ENCODE measurements around the gene ACOD1. TPM values are rescaled to one million over a fixed set of nuclear protein-coding genes. Genes with fewer than 3 reads are reported as not detected.

Gene ACOD1
- total RNA-seq, 1 experiment from 2014 or later: not detected

DNA sequence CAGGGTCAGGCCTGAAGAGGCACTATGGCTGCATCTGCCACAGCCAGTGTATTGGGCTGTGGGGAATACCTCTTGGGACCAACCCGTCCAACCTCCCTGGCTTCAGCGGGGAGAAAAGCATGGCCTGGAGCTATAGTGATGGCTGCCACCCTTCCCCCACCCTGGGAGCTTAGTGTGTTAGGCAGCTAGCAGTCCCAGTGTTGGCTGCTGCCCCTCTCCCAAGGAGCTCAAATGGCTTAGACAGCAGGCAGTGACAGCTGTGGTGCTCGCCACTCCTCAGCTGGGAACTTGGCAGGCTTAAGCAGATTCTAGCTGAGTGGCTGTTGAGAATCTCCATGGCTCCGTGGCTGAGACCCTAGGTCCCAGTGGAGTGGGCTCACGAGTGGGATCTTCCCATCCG is 19.7 kb downstream of the ACOD1 start:
- no peak overlapping the region for H3K4me3 ChIP-seq (ENCODE audit: low read length)
- no peak for DNase-seq
- no TSS peak for BruUV-seq (replicated peaks)
- no peaks in the 10 kb centered on the region for H3K4me1 ChIP-seq (ENCODE audit: insufficient read depth, low read length)
- H4K20me1 ChIP-seq (ENCODE audit: low read length): no peaks in the 10 kb centered on the region
- no peaks in the 10 kb centered on the region for H3K36me3 ChIP-seq (ENCODE audit: low read depth, low read length)
- no peak overlapping the region for H3K4me2 ChIP-seq (ENCODE audit: low read length)
- intact Hi-C loops (cut with micrococcal nuclease): no loop called here
- H3K27me3 ChIP-seq (ENCODE audit: low read length): no peaks in the 10 kb centered on the region
- TF ChIP-seq, protein P1, sequence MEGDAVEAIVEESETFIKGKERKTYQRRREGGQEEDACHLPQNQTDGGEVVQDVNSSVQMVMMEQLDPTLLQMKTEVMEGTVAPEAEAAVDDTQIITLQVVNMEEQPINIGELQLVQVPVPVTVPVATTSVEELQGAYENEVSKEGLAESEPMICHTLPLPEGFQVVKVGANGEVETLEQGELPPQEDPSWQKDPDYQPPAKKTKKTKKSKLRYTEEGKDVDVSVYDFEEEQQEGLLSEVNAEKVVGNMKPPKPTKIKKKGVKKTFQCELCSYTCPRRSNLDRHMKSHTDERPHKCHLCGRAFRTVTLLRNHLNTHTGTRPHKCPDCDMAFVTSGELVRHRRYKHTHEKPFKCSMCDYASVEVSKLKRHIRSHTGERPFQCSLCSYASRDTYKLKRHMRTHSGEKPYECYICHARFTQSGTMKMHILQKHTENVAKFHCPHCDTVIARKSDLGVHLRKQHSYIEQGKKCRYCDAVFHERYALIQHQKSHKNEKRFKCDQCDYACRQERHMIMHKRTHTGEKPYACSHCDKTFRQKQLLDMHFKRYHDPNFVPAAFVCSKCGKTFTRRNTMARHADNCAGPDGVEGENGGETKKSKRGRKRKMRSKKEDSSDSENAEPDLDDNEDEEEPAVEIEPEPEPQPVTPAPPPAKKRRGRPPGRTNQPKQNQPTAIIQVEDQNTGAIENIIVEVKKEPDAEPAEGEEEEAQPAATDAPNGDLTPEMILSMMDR (conservative IDR thresholded peaks at IDR 0.05; ENCODE audit: low read depth, low read length): no peak
- TF ChIP-seq EZH2 (IDR thresholded peaks at IDR 0.05; ENCODE audit: low read length, unreplicated experiment): no peak
- no peak for TF ChIP-seq EZH2phosphoT487 (IDR thresholded peaks at IDR 0.05; ENCODE audit: borderline replicate concordance, low read length)
- H3K9me3 ChIP-seq (ENCODE audit: low read length): no peaks in the 10 kb centered on the region
- ATAC-seq: no peak
- H3K79me2 ChIP-seq (ENCODE audit: low read length): no peaks in the 10 kb centered on the region
- H3K27ac ChIP-seq (ENCODE audit: low read length): no peak overlapping the region
- ChIA-PET CTCF (no interaction called here), POLR2A (ENCODE audit: unreplicated experiment) (no interaction called here)
- no peaks in the 10 kb centered on the region for H3K9me2 ChIP-seq (replicated peaks; ENCODE audit: low read length)
- no peaks in the 10 kb centered on the region for H3F3A ChIP-seq (ENCODE audit: low read length, unreplicated experiment)
- no peak overlapping the region for H2AFZ ChIP-seq (ENCODE audit: low read length)
- H3K9ac ChIP-seq (ENCODE audit: low read length): no peak overlapping the region

DNA sequence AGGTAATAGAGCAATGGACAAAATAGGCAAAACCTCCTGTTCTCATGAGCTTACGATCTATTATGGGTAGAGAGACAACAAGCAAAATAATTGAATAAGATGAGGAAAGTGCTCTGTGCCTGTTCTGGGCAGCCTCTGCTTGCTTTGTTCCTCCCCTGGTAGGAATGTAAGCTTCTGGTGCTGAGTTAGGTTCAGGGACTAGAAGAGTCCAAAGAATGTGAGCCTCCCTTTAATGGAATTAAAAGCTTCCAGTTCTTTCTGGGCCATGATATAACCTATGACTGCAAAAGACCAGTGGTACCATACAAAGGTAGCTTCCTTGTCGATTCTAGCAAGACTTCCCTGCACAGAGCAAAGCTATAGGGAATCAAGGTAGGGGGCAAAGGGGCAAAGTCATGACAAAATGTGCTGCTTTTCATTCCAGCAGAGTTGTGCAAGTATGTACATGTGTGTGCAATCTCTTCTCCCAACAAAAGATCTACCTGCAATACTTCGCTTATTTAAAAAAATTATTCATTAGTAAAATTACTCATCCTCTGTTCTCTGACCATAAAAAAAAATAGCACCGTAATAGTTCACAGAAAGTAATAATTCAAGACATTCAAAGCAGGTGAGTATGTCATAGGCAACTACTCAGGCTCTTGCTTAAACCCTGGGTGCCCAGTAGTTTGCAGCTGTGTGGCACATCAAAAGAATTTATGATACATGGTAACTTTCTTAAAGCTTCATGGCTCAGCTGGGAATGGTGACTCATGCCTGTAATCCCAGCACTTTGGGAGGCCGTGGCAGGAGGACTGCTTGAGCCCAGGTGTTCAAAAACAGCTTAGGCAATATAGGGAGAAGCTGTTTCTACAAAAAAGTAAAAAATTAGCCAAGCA is 21.4 kb downstream of the ACOD1 start:
- no peak overlapping the region for H3K27ac ChIP-seq (ENCODE audit: low read length)
- no peak overlapping the region for H3K9ac ChIP-seq (ENCODE audit: low read length)
- no peak overlapping the region for H3K4me2 ChIP-seq (ENCODE audit: low read length)
- ChIA-PET POLR2A (ENCODE audit: unreplicated experiment) (no interaction called here), CTCF (no interaction called here)
- no peaks in the 10 kb centered on the region for H3K9me3 ChIP-seq (ENCODE audit: low read length)
- TF ChIP-seq EZH2phosphoT487 (IDR thresholded peaks at IDR 0.05; ENCODE audit: borderline replicate concordance, low read length) (no peak), EZH2 (IDR thresholded peaks at IDR 0.05; ENCODE audit: low read length, unreplicated experiment) (no peak)
- TF ChIP-seq, protein P1 (conservative IDR thresholded peaks at IDR 0.05; ENCODE audit: low read depth, low read length): no peak
- BruUV-seq (replicated peaks): no TSS peak
- H3K4me3 ChIP-seq (ENCODE audit: low read length): no peak overlapping the region
- H3K4me1 ChIP-seq (ENCODE audit: insufficient read depth, low read length): no peaks in the 10 kb centered on the region
- no peaks in the 10 kb centered on the region for H3K27me3 ChIP-seq (ENCODE audit: low read length)
- H3K79me2 ChIP-seq (ENCODE audit: low read length): no peaks in the 10 kb centered on the region
- intact Hi-C loops (cut with micrococcal nuclease): no loop called here
- ATAC-seq (no peak), DNase-seq (peak; percentile 26)
- no peaks in the 10 kb centered on the region for H3K9me2 ChIP-seq (replicated peaks; ENCODE audit: low read length)
- no peaks in the 10 kb centered on the region for H4K20me1 ChIP-seq (ENCODE audit: low read length)
- no peaks in the 10 kb centered on the region for H3F3A ChIP-seq (ENCODE audit: low read length, unreplicated experiment)
- no peaks in the 10 kb centered on the region for H3K36me3 ChIP-seq (ENCODE audit: low read depth, low read length)
- H2AFZ ChIP-seq (ENCODE audit: low read length): no peak overlapping the region

DNA sequence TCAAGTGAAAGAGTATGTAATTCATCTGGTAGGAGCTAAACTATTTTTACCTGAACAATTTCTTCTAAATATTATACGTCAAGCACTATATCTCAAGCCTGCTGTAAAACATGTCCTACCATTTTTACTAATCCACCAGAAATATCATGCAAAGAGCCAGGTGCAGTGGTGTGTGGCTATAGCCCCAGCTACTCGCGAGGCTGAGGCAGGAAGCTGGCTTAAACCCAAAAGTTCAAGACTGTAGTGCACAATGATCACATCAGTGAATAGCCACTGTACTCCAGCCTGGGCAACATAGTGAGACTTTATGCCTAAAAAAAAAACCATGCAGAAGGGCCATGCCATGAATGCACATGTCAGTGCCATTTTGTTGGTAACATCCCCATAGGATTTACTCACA is 22.9 kb downstream of the ACOD1 start:
- H3K4me2 ChIP-seq (ENCODE audit: low read length): no peak overlapping the region
- H2AFZ ChIP-seq (ENCODE audit: low read length): no peak overlapping the region
- intact Hi-C loops (cut with micrococcal nuclease): no loop called here
- no peak for TF ChIP-seq EZH2 (IDR thresholded peaks at IDR 0.05; ENCODE audit: low read length, unreplicated experiment)
- no peak for TF ChIP-seq EZH2phosphoT487 (IDR thresholded peaks at IDR 0.05; ENCODE audit: borderline replicate concordance, low read length)
- TF ChIP-seq, protein P1 (conservative IDR thresholded peaks at IDR 0.05; ENCODE audit: low read depth, low read length): no peak
- no peak for DNase-seq
- H3K9ac ChIP-seq (ENCODE audit: low read length): no peak overlapping the region
- no peaks in the 10 kb centered on the region for H3K9me3 ChIP-seq (ENCODE audit: low read length)
- no peaks in the 10 kb centered on the region for H3K4me1 ChIP-seq (ENCODE audit: insufficient read depth, low read length)
- H3K27me3 ChIP-seq (ENCODE audit: low read length): no peaks in the 10 kb centered on the region
- ATAC-seq: no peak
- no TSS peak for BruUV-seq (replicated peaks)
- H3K36me3 ChIP-seq (ENCODE audit: low read depth, low read length): no peaks in the 10 kb centered on the region
- H3K27ac ChIP-seq (ENCODE audit: low read length): no peak overlapping the region
- H3K4me3 ChIP-seq (ENCODE audit: low read length): no peak overlapping the region
- H3K9me2 ChIP-seq (replicated peaks; ENCODE audit: low read length): no peaks in the 10 kb centered on the region
- ChIA-PET POLR2A (ENCODE audit: unreplicated experiment) (no interaction called here), CTCF (no interaction called here)
- no peaks in the 10 kb centered on the region for H3K79me2 ChIP-seq (ENCODE audit: low read length)
- no peaks in the 10 kb centered on the region for H3F3A ChIP-seq (ENCODE audit: low read length, unreplicated experiment)
- no peaks in the 10 kb centered on the region for H4K20me1 ChIP-seq (ENCODE audit: low read length)
